Stimulated activated CD8-positive, alpha-beta memory T cell treated with anti-CD3 and anti-CD28 coated beads, Interleukin-12 subunit alpha, Interleukin-12 subunit beta, amount 100 ng/mL, for 4 hours (primary cell): ENCODE measurements around the gene ASF1A.

Experiments
- DNase-seq: peaks from one replicate; pipeline ENCODE4 v3.0.0-alpha.2; 2020; ENCODE audit warnings: low read depth

ASF1A gene

GRCh38 chr6:118881440-118882313 lies 12.3 kb upstream of the ASF1A start:
- DNase-seq = no peak

- DNase-seq = no peak
These were observed 11.5 kb upstream of the ASF1A start for GRCh38 chr6:118882314-118882905.

- no peak for DNase-seq
These were observed 7.3 kb upstream of the ASF1A start for GRCh38 chr6:118886641-118887040.

GRCh38 chr6:118889163-118889562 lies 4.8 kb upstream of the ASF1A start:
- no peak for DNase-seq

GRCh38 chr6:118890997-118891790 lies 2.8 kb upstream of the ASF1A start:
- no peak for DNase-seq

GRCh38 chr6:118892355-118892991 lies 1.5 kb upstream of the ASF1A start:
- DNase-seq = no peak

GRCh38 chr6:118893064-118893806 lies 717 bp upstream of the ASF1A start:
- no peak for DNase-seq

- peak; percentile 47 for DNase-seq
These were observed 691 bp downstream of the ASF1A start for GRCh38 chr6:118894425-118895260.

- DNase-seq = no peak
These were observed 1.3 kb downstream of the ASF1A start for GRCh38 chr6:118895261-118895560.

- no peak for DNase-seq
These were observed 1.9 kb downstream of the ASF1A start for GRCh38 chr6:118895859-118896258.

GRCh38 chr6:118896339-118897136 lies 2.6 kb downstream of the ASF1A start:
- no peak for DNase-seq

- DNase-seq = no peak
These were observed 3.4 kb downstream of the ASF1A start for GRCh38 chr6:118897386-118897785.

GRCh38 chr6:118899948-118900347 lies 6.0 kb downstream of the ASF1A start:
- DNase-seq = no peak

- no peak for DNase-seq
These were observed 8.8 kb downstream of the ASF1A start for GRCh38 chr6:118902726-118903125.

GRCh38 chr6:118903138-118903537 lies 9.2 kb downstream of the ASF1A start:
- DNase-seq = no peak

GRCh38 chr6:118903691-118904090 lies 9.7 kb downstream of the ASF1A start:
- no peak for DNase-seq

GRCh38 chr6:118905084-118905483 lies 11.1 kb downstream of the ASF1A start:
- no peak for DNase-seq

GRCh38 chr6:118905851-118906250 lies 11.9 kb downstream of the ASF1A start:
- no peak for DNase-seq

- DNase-seq = no peak
These were observed 14.5 kb downstream of the ASF1A start for GRCh38 chr6:118908441-118908840.

- no peak for DNase-seq
These were observed 18.7 kb downstream of the ASF1A start for GRCh38 chr6:118912646-118913045.
